Activated CD4-positive, alpha-beta T cell treated with anti-CD3 and anti-CD28 coated beads, Interleukin-2, amount 10 ng/mL, durations not matched to agents 7 days and 5 days (primary cell): Measurements from ENCODE around the gene KCNMA1. TPM values are rescaled to one million over a fixed set of nuclear protein-coding genes. Genes with fewer than 3 reads are reported as not detected.

Experiments used
- CTCF ChIA-PET: fragments of 350-600 bp; sonication (Branson Sonifier 250); formaldehyde crosslinking; loops from one replicate; lab custom pipeline; 2021; ENCODE audit warnings: antibody characterized with exemption; lab: Charles Lee
- POLR2A ChIA-PET: fragments of 350-600 bp; sonication (Branson Sonifier 250); formaldehyde crosslinking; loops from one replicate; lab custom pipeline; 2021; ENCODE audit warnings: antibody characterized with exemption; lab: Charles Lee
- DNase-seq: peaks from one replicate; pipeline ENCODE4 v3.0.0-alpha.2; 2020
- H3K27ac Mint-ChIP-seq: one replicate; pipeline ENCODE4 v1.8.0; 2021; ENCODE audit warnings: mild to moderate bottlenecking, moderate library complexity, mixed read lengths
- H3K27me3 Mint-ChIP-seq: one replicate; pipeline ENCODE4 v1.8.0; 2021; ENCODE audit warnings: mixed read lengths
- H3K36me3 Mint-ChIP-seq: one replicate; pipeline ENCODE4 v1.8.0; 2021; ENCODE audit warnings: low read depth, mixed read lengths
- H3K4me1 Mint-ChIP-seq: one replicate; pipeline ENCODE4 v1.8.0; 2021; ENCODE audit warnings: mixed read lengths
- H3K4me3 Mint-ChIP-seq: one replicate; pipeline ENCODE4 v1.8.0; 2021; ENCODE audit warnings: mild to moderate bottlenecking, moderate library complexity, mixed read lengths
- H3K9me3 Mint-ChIP-seq: one replicate; pipeline ENCODE4 v1.8.0; 2021; ENCODE audit warnings: mixed read lengths
- total RNA-seq, 2 experiments: library from RNA; stranded (reverse); gene quantifications; one replicate each; pipeline ENCODE4 v1.2.3, GENCODE V29; 2021

KCNMA1 gene
- total RNA-seq, 2 experiments from 2014 or later = not detected

- DNase-seq = no peak
- Mint-ChIP-seq H3K9me3 (no peaks in the 10 kb centered on the region), H3K27ac (no peak overlapping the region), H3K36me3 (no peaks in the 10 kb centered on the region), H3K4me1 (no peaks in the 10 kb centered on the region), H3K27me3 (peaks cover 1% of the 10 kb centered on the region), H3K4me3 (no peak overlapping the region)
- POLR2A ChIA-PET = no interaction called here
- CTCF ChIA-PET = no interaction called here
Observed at GRCh38 chr10:77075926-77076325, 561.7 kb downstream of the KCNMA1 start.

GRCh38 chr10:77074104-77074624 is 563.4 kb downstream of the KCNMA1 start:
- POLR2A ChIA-PET = no interaction called here
- Mint-ChIP-seq H3K9me3 (no peaks in the 10 kb centered on the region), H3K4me1 (no peaks in the 10 kb centered on the region), H3K27me3 (peaks cover 1% of the 10 kb centered on the region), H3K36me3 (no peaks in the 10 kb centered on the region), H3K27ac (no peak overlapping the region), H3K4me3 (no peak overlapping the region)
- CTCF ChIA-PET = no interaction called here
- no peak for DNase-seq

DNA sequence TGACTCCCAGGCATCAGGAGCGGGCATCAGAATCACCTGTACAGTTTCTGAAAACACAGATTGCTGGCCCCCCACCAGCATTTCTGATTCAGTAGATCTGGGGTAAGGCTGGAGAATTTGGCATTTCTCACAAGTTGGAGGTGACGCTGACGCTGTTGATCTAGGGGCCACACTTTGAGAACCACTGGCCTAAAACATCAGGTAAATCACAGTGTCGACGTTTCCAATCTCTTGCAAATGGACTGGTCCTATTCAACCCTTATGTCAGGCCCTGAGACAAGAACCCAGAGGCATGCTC is 564.0 kb downstream of the KCNMA1 start:
- H3K4me3 Mint-ChIP-seq = no peak overlapping the region
- no peak for DNase-seq
- no peaks in the 10 kb centered on the region for H3K9me3 Mint-ChIP-seq
- CTCF ChIA-PET = no interaction called here
- no peaks in the 10 kb centered on the region for H3K4me1 Mint-ChIP-seq
- H3K27me3 Mint-ChIP-seq = peaks cover 1% of the 10 kb centered on the region
- POLR2A ChIA-PET = no interaction called here
- H3K36me3 Mint-ChIP-seq = no peaks in the 10 kb centered on the region
- no peak overlapping the region for H3K27ac Mint-ChIP-seq

GRCh38 chr10:77072836-77073662 is 564.6 kb downstream of the KCNMA1 start:
- Mint-ChIP-seq H3K27me3 (peaks cover 1% of the 10 kb centered on the region), H3K36me3 (no peaks in the 10 kb centered on the region), H3K27ac (no peak overlapping the region), H3K4me3 (no peak overlapping the region), H3K4me1 (no peaks in the 10 kb centered on the region), H3K9me3 (no peaks in the 10 kb centered on the region)
- POLR2A ChIA-PET = no interaction called here
- no peak for DNase-seq
- CTCF ChIA-PET = no interaction called here

DNA sequence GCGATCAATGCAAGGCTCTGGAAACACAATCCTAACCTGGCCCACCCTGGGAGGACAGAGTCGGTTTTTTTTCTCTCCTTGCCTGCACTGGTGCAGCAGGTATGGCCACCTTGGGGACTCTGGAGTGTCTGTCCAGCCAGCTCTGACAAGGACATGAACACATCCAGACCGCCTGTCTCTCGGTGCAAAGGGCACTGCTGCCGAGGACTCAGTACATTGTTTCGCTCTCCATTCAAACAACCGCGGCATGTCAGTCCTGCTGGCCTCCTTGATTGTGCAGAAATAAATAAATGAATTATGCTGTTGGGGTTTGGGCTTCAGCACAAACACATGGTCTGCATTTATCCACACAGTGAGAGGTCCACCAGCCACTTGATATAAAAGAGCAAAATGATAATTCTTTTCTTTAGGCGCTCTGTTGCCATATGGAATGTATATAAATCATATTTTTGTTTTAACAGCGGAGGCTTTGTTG is 565.2 kb downstream of the KCNMA1 start:
- Mint-ChIP-seq H3K9me3 (no peaks in the 10 kb centered on the region), H3K36me3 (no peaks in the 10 kb centered on the region), H3K4me1 (no peaks in the 10 kb centered on the region), H3K27me3 (peaks cover 1% of the 10 kb centered on the region), H3K27ac (no peak overlapping the region), H3K4me3 (no peak overlapping the region)
- no peak for DNase-seq
- ChIA-PET POLR2A (no interaction called here), CTCF (no interaction called here)

DNA sequence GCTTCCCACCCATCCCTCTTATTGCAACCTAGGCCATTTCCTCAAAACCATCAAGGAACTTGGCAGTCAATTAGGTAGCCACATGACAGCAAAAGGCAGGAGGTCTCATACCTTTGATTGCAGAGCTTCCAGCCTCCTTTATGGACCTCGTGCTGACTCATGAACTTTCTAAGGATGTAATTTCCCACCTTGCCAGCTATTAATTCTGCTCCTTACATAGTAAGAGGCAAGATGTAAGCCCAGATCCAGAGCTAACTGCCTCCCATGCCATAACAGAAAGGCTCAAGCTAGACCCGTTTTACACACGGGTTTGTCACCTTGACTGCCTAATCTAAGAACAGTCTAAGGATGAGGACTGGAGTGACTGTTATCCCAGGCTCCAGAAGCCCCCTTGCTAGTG is 565.7 kb downstream of the KCNMA1 start:
- CTCF ChIA-PET = interaction anchor here (0.9 kb wide), 1 partner anchor 9 kb away, joined by 3 read pairs; no protein-coding TSS in a partner anchor

DNA sequence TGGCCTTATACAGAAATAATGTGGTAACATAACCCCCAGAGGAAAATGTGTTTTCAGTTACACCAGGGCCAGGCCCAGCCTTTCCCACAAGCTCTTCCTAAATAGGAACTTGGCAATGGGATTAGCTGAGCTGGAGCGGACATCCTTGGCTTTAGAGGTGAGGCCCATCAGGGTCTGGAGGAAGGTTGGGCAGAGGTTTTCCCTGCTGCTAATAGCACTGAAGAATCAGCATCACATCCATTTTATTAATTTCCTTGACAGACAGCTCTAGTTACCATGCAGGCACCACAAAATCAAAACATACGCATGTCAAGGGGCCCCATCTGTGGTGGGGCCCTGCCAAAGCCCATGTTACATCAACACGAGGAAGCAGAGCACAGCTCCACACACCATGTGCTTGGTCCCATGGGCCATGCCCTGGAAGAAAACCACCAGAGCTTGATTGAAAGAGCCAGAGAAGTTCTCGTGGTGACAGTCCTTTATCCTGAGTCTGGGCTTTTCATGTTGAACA is 566.6 kb downstream of the KCNMA1 start:
- no peak for DNase-seq
- Mint-ChIP-seq H3K36me3 (no peaks in the 10 kb centered on the region), H3K4me1 (no peaks in the 10 kb centered on the region), H3K4me3 (no peak overlapping the region), H3K27ac (no peak overlapping the region), H3K27me3 (no peaks in the 10 kb centered on the region), H3K9me3 (no peaks in the 10 kb centered on the region)
- ChIA-PET CTCF (interaction anchor here (0.6 to 0.9 kb wide), 2 partner anchors 10 to 141 kb away, joined by 3 read pairs; no protein-coding TSS in a partner anchor), POLR2A (no interaction called here)

More for the DNA sequence above, 565.7 kb downstream of the KCNMA1 start:
- H3K4me1 Mint-ChIP-seq = no peaks in the 10 kb centered on the region
- DNase-seq = no peak
- H3K9me3 Mint-ChIP-seq = no peaks in the 10 kb centered on the region
- H3K27me3 Mint-ChIP-seq = peaks cover 1% of the 10 kb centered on the region
- H3K36me3 Mint-ChIP-seq = no peaks in the 10 kb centered on the region
- no peak overlapping the region for H3K27ac Mint-ChIP-seq
- POLR2A ChIA-PET = no interaction called here
- no peak overlapping the region for H3K4me3 Mint-ChIP-seq

- H3K27me3 Mint-ChIP-seq = no peaks in the 10 kb centered on the region
Observed at GRCh38 chr10:77070346-77070745, 567.3 kb downstream of the KCNMA1 start.

DNA sequence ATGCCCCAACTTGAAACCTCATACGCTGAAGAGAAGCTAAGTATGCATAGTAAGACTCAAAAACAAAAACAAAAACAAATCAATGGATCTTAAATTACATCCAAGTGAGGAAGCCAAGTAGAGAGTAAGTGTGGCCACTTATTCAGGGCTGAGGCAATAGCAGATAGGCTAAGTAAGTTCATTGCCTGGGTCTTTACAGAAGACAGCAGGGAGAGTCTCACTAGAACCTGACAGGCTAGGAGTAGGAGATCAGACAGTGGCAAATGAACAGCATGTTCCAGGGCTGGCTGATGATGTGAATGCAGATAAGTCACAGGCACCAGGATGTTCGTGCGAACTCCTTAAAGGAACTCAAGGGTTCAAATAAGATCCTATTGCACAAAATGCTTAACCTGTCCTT is 568.6 kb downstream of the KCNMA1 start:
- CTCF ChIA-PET = no interaction called here
- H3K4me3 Mint-ChIP-seq = no peak overlapping the region
- no peaks in the 10 kb centered on the region for H3K4me1 Mint-ChIP-seq
- H3K27me3 Mint-ChIP-seq = no peaks in the 10 kb centered on the region
- H3K9me3 Mint-ChIP-seq = no peaks in the 10 kb centered on the region
- H3K36me3 Mint-ChIP-seq = no peaks in the 10 kb centered on the region
- POLR2A ChIA-PET = no interaction called here
- H3K27ac Mint-ChIP-seq = no peak overlapping the region
- no peak for DNase-seq

More at GRCh38 chr10:77070346-77070745, 567.3 kb downstream of the KCNMA1 start:
- ChIA-PET POLR2A (no interaction called here), CTCF (no interaction called here)
- Mint-ChIP-seq H3K36me3 (no peaks in the 10 kb centered on the region), H3K4me1 (no peaks in the 10 kb centered on the region), H3K4me3 (no peak overlapping the region), H3K9me3 (no peaks in the 10 kb centered on the region), H3K27ac (no peak overlapping the region)
- no peak for DNase-seq

DNA sequence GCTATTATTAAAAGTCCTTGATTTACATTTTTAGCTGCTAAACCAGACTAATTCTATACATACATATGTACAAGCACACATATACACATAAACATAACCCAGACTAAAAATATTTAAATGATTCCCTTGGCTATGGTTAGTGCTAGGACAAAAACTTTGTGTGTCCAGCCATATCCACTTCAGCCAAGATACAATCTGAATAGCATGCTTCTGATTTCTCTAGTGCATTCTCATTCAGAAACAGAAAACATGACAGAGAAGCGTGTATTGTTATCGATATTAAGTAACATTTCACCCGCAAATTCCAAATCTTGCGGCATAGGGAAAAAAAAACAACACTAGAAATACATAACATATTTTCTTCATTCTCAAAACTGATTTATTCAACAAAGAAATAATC is 569.3 kb downstream of the KCNMA1 start:
- no peaks in the 10 kb centered on the region for H3K27me3 Mint-ChIP-seq
- DNase-seq = no peak
- H3K4me1 Mint-ChIP-seq = no peaks in the 10 kb centered on the region
- POLR2A ChIA-PET = no interaction called here
- H3K36me3 Mint-ChIP-seq = no peaks in the 10 kb centered on the region
- CTCF ChIA-PET = no interaction called here
- H3K27ac Mint-ChIP-seq = no peak overlapping the region
- no peaks in the 10 kb centered on the region for H3K9me3 Mint-ChIP-seq
- H3K4me3 Mint-ChIP-seq = no peak overlapping the region

- Mint-ChIP-seq H3K27ac (no peak overlapping the region), H3K27me3 (peaks cover 4% of the 10 kb centered on the region), H3K4me1 (no peaks in the 10 kb centered on the region), H3K9me3 (no peaks in the 10 kb centered on the region), H3K36me3 (no peaks in the 10 kb centered on the region), H3K4me3 (no peak overlapping the region)
- DNase-seq = no peak
- ChIA-PET POLR2A (no interaction called here), CTCF (interaction anchor here (0.9 kb wide), 1 partner anchor 50 kb away, joined by 3 read pairs; no protein-coding TSS in a partner anchor)
Observed at GRCh38 chr10:77062381-77062780, 575.2 kb downstream of the KCNMA1 start.

- H3K9me3 Mint-ChIP-seq = no peaks in the 10 kb centered on the region
- ChIA-PET POLR2A (no interaction called here), CTCF (no interaction called here)
- no peaks in the 10 kb centered on the region for H3K4me1 Mint-ChIP-seq
- H3K36me3 Mint-ChIP-seq = no peaks in the 10 kb centered on the region
- H3K4me3 Mint-ChIP-seq = no peak overlapping the region
- DNase-seq = no peak
- no peak overlapping the region for H3K27ac Mint-ChIP-seq
- peaks cover 4% of the 10 kb centered on the region for H3K27me3 Mint-ChIP-seq
Observed at GRCh38 chr10:77060913-77061312, 576.7 kb downstream of the KCNMA1 start.

- ChIA-PET CTCF (no interaction called here), POLR2A (no interaction called here)
- H3K27me3 Mint-ChIP-seq = peaks cover 4% of the 10 kb centered on the region
- no peak overlapping the region for H3K27ac Mint-ChIP-seq
- no peaks in the 10 kb centered on the region for H3K36me3 Mint-ChIP-seq
- H3K4me1 Mint-ChIP-seq = no peaks in the 10 kb centered on the region
- DNase-seq = no peak
- peaks cover 3% of the 10 kb centered on the region for H3K9me3 Mint-ChIP-seq
- no peak overlapping the region for H3K4me3 Mint-ChIP-seq
Observed at GRCh38 chr10:77056650-77057049, 581.0 kb downstream of the KCNMA1 start.
